ENCODE data around the gene PRKACB.
"Not testable (repeated sequence)": the region's sequence is repeated elsewhere in the genome, so short reads cannot be mapped to it uniquely, and the experiment has no call there.

PRKACB gene

GRCh38 chr1:84143796-84144565, at the start of gene PRKACB:
Gene PRKACB, plus strand, starts transcription at chr1:84144271. Its CDS starts 91 bp downstream, at chr1:84144362.
- DNase-seq (ENCODE audit: insufficient read length, low spot score) (peak; percentile 1), FAIRE-seq (peak; percentile 93)

GRCh38 chr1:84095308-84095707, 48.8 kb upstream of the PRKACB start:
- DNase-seq (ENCODE audit: insufficient read length, low spot score) (no peak), FAIRE-seq (no peak)

GRCh38 chr1:84096176-84096575, 47.9 kb upstream of the PRKACB start:
- no peak for DNase-seq (ENCODE audit: insufficient read length, low spot score)
- no peak for FAIRE-seq

- no peak for DNase-seq (ENCODE audit: insufficient read length, low spot score)
Measured at GRCh38 chr1:84101204-84101603, 42.9 kb upstream of the PRKACB start.

GRCh38 chr1:84103197-84103992, 40.7 kb upstream of the PRKACB start:
- FAIRE-seq (no peak), DNase-seq (ENCODE audit: insufficient read length, low spot score) (no peak)

More at GRCh38 chr1:84101204-84101603, 42.9 kb upstream of the PRKACB start:
- FAIRE-seq, result no peak

- not testable (repeated sequence) for DNase-seq (ENCODE audit: insufficient read length, low spot score); FAIRE-seq
Measured at GRCh38 chr1:84107538-84107937, 36.5 kb upstream of the PRKACB start.

GRCh38 chr1:84107955-84108354, 36.1 kb upstream of the PRKACB start:
- FAIRE-seq (no peak), DNase-seq (ENCODE audit: insufficient read length, low spot score) (no peak)

- no peak for FAIRE-seq
Measured at GRCh38 chr1:84108900-84109578, 35.0 kb upstream of the PRKACB start.

GRCh38 chr1:84110629-84111028, 33.4 kb upstream of the PRKACB start:
- FAIRE-seq (no peak), DNase-seq (ENCODE audit: insufficient read length, low spot score) (no peak)

More at GRCh38 chr1:84108900-84109578, 35.0 kb upstream of the PRKACB start:
- DNase-seq (ENCODE audit: insufficient read length, low spot score), result no peak

GRCh38 chr1:84116558-84116957, 27.5 kb upstream of the PRKACB start:
- no peak for DNase-seq (ENCODE audit: insufficient read length, low spot score)
- no peak for FAIRE-seq

- no peak for DNase-seq (ENCODE audit: insufficient read length, low spot score)
- FAIRE-seq, result no peak
Measured at GRCh38 chr1:84117868-84118267, 26.2 kb upstream of the PRKACB start.

- FAIRE-seq, result no peak
- DNase-seq (ENCODE audit: insufficient read length, low spot score), result no peak
Measured at GRCh38 chr1:84121360-84121759, 22.7 kb upstream of the PRKACB start.

- peak; percentile 75 for FAIRE-seq
- DNase-seq (ENCODE audit: insufficient read length, low spot score), result no peak
Measured at GRCh38 chr1:84122780-84123382, 21.2 kb upstream of the PRKACB start.

- FAIRE-seq, result no peak
- DNase-seq (ENCODE audit: insufficient read length, low spot score), result no peak
Measured at GRCh38 chr1:84133479-84133878, 10.6 kb upstream of the PRKACB start.

- FAIRE-seq (no peak), DNase-seq (ENCODE audit: insufficient read length, low spot score) (no peak)
Measured at GRCh38 chr1:84135341-84135740, 8.7 kb upstream of the PRKACB start.

GRCh38 chr1:84141182-84142003, 2.7 kb upstream of the PRKACB start:
- DNase-seq (ENCODE audit: insufficient read length, low spot score) (no peak), FAIRE-seq (no peak)

GRCh38 chr1:84145068-84145467, 997 bp downstream of the PRKACB start:
- FAIRE-seq (no peak), DNase-seq (ENCODE audit: insufficient read length, low spot score) (no peak)

- DNase-seq (ENCODE audit: insufficient read length, low spot score) (no peak), FAIRE-seq (no peak)
Measured at GRCh38 chr1:84146411-84147032, 2.5 kb downstream of the PRKACB start.

GRCh38 chr1:84148758-84149157, 4.7 kb downstream of the PRKACB start:
- no peak for FAIRE-seq
- no peak for DNase-seq (ENCODE audit: insufficient read length, low spot score)

GRCh38 chr1:84152649-84153056, 8.6 kb downstream of the PRKACB start:
- peak; percentile 73 for FAIRE-seq
- no peak for DNase-seq (ENCODE audit: insufficient read length, low spot score)
